Left lung (tissue), 10 donors: ENCODE results near the gene ZNF429. TPM values are rescaled to one million over a fixed set of nuclear protein-coding genes. Genes with fewer than 3 reads are reported as not detected.

Experiments used
- ATAC-seq: fragments of 200-7000 bp; cut with Tn5 transposase; one replicate; pipeline ENCODE4 v1.9.1; 2020; ENCODE audit warnings: moderate library complexity
- DNase-seq, 4 donors: peaks; one replicate each; pipeline ENCODE4 v3.0.0-alpha.2; 2013 to 2020
- H3K27ac ChIP-seq, 2 donors: fragments of 200-600 bp; sonication (generic) in 1 of 2; one replicate each; pipeline versions ENCODE4 v1.5.0 to v1.8.0; 2020 to 2021
- H3K27me3 ChIP-seq, 2 donors: fragments of 200-600 bp; sonication (generic) in 1 of 2; one replicate each; pipeline versions ENCODE4 v1.5.0 to v1.8.0; 2020 to 2021
- H3K36me3 ChIP-seq, 2 donors: fragments of 200-600 bp; sonication (generic) in 1 of 2; one replicate each; pipeline versions ENCODE4 v1.5.0 to v1.8.0; 2020 to 2021
- H3K4me1 ChIP-seq, 2 donors: fragments of 200-600 bp; one replicate each; pipeline ENCODE4 v1.8.0; 2021
- H3K4me3 ChIP-seq, 2 donors: fragments of 200-600 bp; sonication (generic) in 1 of 2; one replicate each; pipeline versions ENCODE4 v1.5.0 to v1.8.0; 2020 to 2021; ENCODE audit warnings: mild to moderate bottlenecking in 1 of 2
- H3K9me3 ChIP-seq, 2 donors: fragments of 200-600 bp; sonication (generic) in 1 of 2; one replicate each; pipeline versions ENCODE4 v1.5.0 to v1.8.0; 2020 to 2021
- intact Hi-C, 2 donors: fragments of 100-400 bp; cut with DNase I; formaldehyde crosslinking; loops; one replicate each; pipeline versions ENCODE4 v1.11.2 to v1.14.2; 2022
- polyA plus RNA-seq, 6 donors: library from polyadenylated mRNA; unstranded; fragments of 120-200 nt; gene quantifications; one replicate each; pipeline ENCODE4 v1.2.1, GENCODE V29; 2013; ENCODE audit not compliant: insufficient read length in 6 of 6
- total RNA-seq, 2 donors: library from RNA; stranded (reverse); fragmentation: NEBNext Ultra II Directional; extraction: Animal tissue kit (Norgen Biotek cat#: 25700); gene quantifications; one replicate each; pipeline ENCODE4 v1.2.1, GENCODE V29; 2021
- TF ChIP-seq, protein P1 (sequence below), 2 donors: fragments of 200-600 bp; sonication (generic) in 1 of 2; IDR thresholded peaks; one replicate each; pipeline versions ENCODE4 v1.5.0 to v1.8.0; 2021; ENCODE audit warnings: antibody characterized with exemption in 2 of 2
- donor health status: DM: no; HTN: yes; CAD: no.
- donor health status: DM: no; HTN: no; CAD: no.

Gene ZNF429
- total and polyA plus RNA-seq, 8 donors, result 12.5 to 31.7 (median 26.3) TPM

DNA sequence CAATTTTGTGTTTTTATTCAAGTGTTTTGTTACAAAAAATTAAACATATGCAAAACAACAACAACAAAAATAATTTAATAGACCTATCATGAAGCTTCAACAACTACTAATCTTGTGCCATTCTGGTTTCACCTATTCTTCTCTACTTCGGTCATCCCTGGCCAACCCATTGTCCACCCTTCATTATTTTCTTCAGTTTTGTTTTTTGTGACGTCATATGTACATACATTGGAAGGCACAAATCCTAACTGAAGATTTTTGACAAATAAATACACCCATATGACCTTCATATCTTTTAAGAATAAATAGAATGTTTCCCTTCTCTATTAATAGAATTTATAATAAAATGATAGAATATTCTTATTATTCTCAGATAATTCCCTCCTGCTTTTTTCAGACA lies 69.2 kb downstream of the ZNF429 start:
- intact Hi-C loops, result no loop called here
- Histone ChIP-seq H3K9me3 (peaks cover 0 to 2% of the 10 kb centered on the region in 2 donors), H3K4me1 (no peaks in the 10 kb centered on the region), H3K27ac (no peak overlapping the region), H3K27me3 (no peaks in the 10 kb centered on the region), H3K36me3 (no peaks in the 10 kb centered on the region), H3K4me3 (no peak overlapping the region)
- no peak for DNase-seq
- no peak for ATAC-seq
- TF ChIP-seq, protein P1, sequence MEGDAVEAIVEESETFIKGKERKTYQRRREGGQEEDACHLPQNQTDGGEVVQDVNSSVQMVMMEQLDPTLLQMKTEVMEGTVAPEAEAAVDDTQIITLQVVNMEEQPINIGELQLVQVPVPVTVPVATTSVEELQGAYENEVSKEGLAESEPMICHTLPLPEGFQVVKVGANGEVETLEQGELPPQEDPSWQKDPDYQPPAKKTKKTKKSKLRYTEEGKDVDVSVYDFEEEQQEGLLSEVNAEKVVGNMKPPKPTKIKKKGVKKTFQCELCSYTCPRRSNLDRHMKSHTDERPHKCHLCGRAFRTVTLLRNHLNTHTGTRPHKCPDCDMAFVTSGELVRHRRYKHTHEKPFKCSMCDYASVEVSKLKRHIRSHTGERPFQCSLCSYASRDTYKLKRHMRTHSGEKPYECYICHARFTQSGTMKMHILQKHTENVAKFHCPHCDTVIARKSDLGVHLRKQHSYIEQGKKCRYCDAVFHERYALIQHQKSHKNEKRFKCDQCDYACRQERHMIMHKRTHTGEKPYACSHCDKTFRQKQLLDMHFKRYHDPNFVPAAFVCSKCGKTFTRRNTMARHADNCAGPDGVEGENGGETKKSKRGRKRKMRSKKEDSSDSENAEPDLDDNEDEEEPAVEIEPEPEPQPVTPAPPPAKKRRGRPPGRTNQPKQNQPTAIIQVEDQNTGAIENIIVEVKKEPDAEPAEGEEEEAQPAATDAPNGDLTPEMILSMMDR (IDR thresholded peaks at IDR 0.05), result no peak

DNA sequence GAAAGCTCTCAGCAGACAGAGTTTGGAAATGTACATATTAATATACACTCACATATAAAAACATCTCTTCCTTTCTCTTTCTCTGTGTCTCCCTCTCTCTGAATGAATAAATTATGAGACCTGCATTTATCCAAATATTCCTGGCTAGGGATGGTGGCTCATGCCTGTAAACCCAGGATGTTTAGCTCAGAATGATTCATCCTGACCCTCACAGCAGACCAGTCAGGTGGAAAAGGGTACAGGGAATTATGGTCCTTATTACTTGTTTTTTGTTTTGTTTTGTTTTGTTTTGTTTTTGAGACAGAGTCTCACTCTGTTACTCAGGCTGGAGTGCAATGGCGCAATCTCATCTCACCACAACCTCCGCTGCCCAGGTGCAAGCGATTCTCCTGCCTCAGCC lies 71.1 kb downstream of the ZNF429 start:
- Histone ChIP-seq H3K4me3 (no peak overlapping the region), H3K36me3 (no peaks in the 10 kb centered on the region), H3K27ac (no peak overlapping the region), H3K9me3 (peaks cover 0 to 8% of the 10 kb centered on the region in 2 donors), H3K4me1 (no peaks in the 10 kb centered on the region), H3K27me3 (no peaks in the 10 kb centered on the region)
- TF ChIP-seq, protein P1 (IDR thresholded peaks at IDR 0.05), result no peak
- ATAC-seq (no peak), DNase-seq (no peak)
- intact Hi-C loops, result no loop called here

DNA sequence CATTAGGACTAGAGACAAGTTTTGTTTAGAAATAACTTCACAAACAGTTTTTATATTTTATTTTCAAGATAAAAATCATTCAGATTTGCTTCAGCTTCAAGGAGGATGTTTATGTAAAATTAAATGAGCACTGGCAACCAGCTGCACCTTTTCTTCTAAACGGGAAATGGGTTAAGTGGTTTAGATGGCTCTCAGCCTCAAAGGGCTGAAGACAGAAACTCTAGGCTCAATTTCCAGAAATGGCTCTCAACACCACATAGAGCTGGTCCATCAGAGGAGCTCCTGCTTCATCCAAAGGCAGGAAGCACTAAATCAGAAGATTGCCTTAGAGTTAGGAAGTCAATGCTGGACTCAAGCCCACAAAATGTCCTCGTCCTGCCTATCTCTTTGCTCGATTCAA lies 74.7 kb downstream of the ZNF429 start:
- Histone ChIP-seq H3K4me3 (no peak overlapping the region), H3K27ac (no peak overlapping the region), H3K9me3 (peaks cover 0 to 8% of the 10 kb centered on the region in 2 donors), H3K27me3 (peaks cover 0 to under 1% of the 10 kb centered on the region in 2 donors), H3K4me1 (no peaks in the 10 kb centered on the region), H3K36me3 (no peaks in the 10 kb centered on the region)
- no peak for DNase-seq
- no peak for ATAC-seq
- TF ChIP-seq, protein P1 (IDR thresholded peaks at IDR 0.05), result no peak
- intact Hi-C loops, result no loop called here

DNA sequence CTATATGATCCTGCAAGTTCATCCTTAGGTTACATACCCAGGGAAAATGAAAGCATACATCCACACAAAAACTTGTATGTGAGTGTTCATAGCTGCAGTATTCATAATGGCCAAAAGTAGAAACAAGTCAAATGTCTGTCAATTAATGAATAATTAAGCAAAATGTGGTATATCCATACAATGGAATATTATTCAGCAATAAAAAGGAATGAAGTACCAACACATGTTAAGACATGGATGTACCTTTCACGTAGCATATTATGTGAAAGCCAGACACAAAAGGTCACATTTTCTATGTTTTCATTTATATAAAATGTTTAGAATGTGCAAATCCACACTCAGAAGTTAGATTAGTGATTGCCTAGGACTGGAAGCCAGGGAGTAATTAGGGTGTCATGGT lies 75.4 kb downstream of the ZNF429 start:
- H3K27ac ChIP-seq, result no peak overlapping the region
- H3K4me1 ChIP-seq, result no peaks in the 10 kb centered on the region
- TF ChIP-seq, protein P1 (IDR thresholded peaks at IDR 0.05), result no peak
- H3K36me3 ChIP-seq, result no peaks in the 10 kb centered on the region
- H3K4me3 ChIP-seq, result no peak overlapping the region
- ATAC-seq (no peak), DNase-seq (no peak)
- H3K27me3 ChIP-seq, result peaks cover 0 to 7% of the 10 kb centered on the region in 2 donors
- H3K9me3 ChIP-seq, result peaks cover 0 to 8% of the 10 kb centered on the region in 2 donors
- intact Hi-C loops, result no loop called here

DNA sequence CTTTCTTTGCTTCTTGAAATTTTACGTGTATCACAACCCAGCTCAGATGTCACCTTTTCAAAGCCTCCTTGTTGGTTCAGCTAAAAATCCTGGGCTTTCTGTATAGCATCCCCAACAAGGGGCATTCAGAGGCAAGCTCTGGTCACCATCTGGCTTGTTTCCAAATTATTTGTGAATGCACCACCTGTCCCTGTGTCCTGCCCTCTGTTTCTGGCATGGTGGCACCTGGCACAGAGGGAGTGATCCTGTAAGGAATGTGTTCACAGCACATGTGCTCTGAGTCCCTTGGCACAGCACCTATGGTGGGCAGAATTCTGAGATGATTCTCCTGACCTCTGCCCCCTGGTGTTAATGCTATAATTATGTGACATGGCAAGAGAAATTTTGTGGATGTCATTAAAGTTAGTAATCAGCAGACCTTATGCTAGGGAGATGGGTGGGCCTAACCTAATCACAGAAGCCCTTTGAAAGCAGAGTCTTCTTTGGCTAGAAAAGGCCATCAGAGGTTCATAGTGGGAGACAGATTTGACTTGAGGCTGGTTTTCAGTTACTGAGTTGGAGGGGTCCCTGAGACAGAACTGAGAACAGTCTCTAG lies 76.3 kb downstream of the ZNF429 start:
- Histone ChIP-seq H3K27ac (no peak overlapping the region), H3K9me3 (peaks cover 0 to 8% of the 10 kb centered on the region in 2 donors), H3K4me1 (peaks cover 0 to 8% of the 10 kb centered on the region in 2 donors), H3K36me3 (no peaks in the 10 kb centered on the region), H3K27me3 (peaks cover 0 to 17% of the 10 kb centered on the region in 2 donors), H3K4me3 (no peak overlapping the region)
- TF ChIP-seq, protein P1 (IDR thresholded peaks at IDR 0.05), result no peak
- DNase-seq, result no peak
- ATAC-seq, result no peak
- intact Hi-C loops, result no loop called here
